ENCODE data around the gene CSRNP3. TPM values are rescaled to one million over a fixed set of nuclear protein-coding genes. Genes with fewer than 3 reads are reported as not detected.

The CSRNP3 gene
- polyA plus RNA-seq (2013, experiment 1 of 2; ENCODE audit: insufficient read length) = 0.20 TPM
- polyA plus RNA-seq (2013, experiment 2 of 2; ENCODE audit: insufficient read length) = 0.53 TPM

GRCh38 chr2:165469417-165469816, at the start of gene CSRNP3:
CSRNP3 (plus strand) TSS chr2:165469698; CDS start chr2:165595066, 125,368 bp downstream.
- peak; percentile 79 for DNase-seq

- DNase-seq = no peak
These were observed 49.3 kb upstream of the CSRNP3 start for GRCh38 chr2:165420231-165420630.

- no peak for DNase-seq
These were observed 46.4 kb upstream of the CSRNP3 start for GRCh38 chr2:165423081-165423480.

DNA sequence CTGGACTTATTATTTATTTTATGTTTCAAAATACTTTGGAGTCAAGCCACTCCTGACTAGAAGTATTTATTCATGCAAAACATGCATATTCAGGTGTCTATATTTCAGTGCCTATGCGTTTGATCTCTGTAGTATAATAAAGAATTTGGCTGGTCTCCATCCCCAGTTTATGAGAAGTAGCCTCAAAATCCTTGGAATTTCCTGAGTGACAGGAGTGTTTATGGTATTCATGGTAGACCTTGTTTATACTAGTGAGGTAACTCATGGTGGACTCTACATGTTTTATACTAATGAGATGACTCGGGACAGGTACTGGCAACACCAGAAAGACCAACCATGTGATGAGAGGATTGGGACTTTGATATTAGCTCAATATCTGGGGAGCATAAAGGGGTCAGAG, 43.9 kb upstream of the CSRNP3 start:
- no peak for DNase-seq

DNA sequence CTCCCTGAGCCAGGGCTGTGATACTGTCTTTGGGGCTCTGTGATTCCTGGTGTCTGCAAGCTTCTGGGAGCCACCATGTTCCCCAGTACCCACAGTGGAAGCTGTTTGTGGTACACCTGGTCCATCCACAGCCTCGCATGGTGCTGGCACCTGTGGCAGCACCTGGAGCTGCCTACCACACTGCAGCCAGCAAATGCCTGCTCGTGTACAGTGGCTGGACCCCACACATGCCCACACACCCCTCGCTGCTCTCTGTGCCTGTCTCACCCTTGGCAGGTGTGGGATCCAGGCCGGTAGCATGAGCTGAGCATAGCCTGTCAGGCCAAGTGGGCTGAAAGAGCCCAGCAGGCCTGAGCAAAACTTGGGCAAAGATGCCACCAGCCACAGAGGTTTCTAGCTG, 41.8 kb upstream of the CSRNP3 start:
- DNase-seq = no peak

- DNase-seq = peak; percentile 10
These were observed 40.6 kb upstream of the CSRNP3 start for GRCh38 chr2:165428926-165429325.

GRCh38 chr2:165431014-165431413, 38.5 kb upstream of the CSRNP3 start:
- no peak for DNase-seq

DNA sequence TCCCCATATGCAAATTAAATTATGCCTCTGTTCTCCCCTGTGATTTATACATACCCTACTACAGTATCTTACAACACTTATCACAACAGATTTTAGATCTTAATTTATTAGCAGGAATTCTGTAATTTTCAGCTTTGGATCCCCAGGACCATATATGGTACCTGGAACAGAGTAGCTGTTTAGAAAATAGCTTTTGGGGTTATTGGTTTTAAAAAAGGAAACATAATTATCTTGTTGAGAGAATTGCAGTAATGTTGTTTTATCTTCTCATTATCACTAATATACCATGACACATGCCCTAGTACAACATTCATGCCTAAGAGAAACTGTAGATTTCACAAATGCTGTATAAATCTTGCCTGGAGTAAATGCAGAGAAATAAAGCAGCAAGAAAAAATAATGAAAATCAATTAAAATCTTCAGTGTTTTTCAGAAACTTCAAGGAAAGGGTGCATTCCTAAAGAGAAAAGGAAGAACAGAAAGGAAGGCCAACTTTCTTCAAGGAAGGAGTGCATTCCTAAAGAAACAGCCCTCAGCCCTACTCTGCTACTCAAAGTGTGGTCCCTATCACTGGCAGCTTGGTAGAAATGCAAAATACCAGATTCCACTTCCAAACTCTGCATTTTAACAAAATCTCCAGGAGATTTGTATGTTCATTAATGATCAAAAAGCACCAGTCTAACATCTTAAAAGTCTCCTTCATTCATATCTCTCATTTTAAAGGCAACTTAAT, 37.1 kb upstream of the CSRNP3 start:
- no peak for DNase-seq

- no peak for DNase-seq
These were observed 34.5 kb upstream of the CSRNP3 start for GRCh38 chr2:165434865-165435496.

DNA sequence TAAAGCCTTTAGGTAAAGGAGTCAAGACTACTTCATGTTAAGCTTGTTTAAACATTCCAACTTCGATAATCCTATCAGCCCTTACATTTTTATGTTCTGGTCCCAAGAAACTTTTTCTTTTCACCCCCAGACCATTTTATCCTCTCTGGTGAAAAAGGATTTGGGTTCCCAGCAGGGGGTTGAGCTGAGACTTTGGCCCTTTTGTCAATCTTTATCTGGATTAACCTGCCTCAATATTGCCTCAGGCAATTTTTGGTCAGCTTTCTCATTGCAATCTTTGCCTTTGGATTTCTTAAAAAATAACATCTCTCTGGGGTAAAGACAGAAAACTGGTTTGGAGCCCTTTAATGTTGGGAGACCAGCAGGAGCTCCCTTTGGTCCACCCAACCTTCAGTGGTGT, 33.9 kb upstream of the CSRNP3 start:
- no peak for DNase-seq

GRCh38 chr2:165436559-165436958, 32.9 kb upstream of the CSRNP3 start:
- no peak for DNase-seq

- peak; percentile 80 for DNase-seq
These were observed 29.1 kb upstream of the CSRNP3 start for GRCh38 chr2:165440367-165440766.

DNA sequence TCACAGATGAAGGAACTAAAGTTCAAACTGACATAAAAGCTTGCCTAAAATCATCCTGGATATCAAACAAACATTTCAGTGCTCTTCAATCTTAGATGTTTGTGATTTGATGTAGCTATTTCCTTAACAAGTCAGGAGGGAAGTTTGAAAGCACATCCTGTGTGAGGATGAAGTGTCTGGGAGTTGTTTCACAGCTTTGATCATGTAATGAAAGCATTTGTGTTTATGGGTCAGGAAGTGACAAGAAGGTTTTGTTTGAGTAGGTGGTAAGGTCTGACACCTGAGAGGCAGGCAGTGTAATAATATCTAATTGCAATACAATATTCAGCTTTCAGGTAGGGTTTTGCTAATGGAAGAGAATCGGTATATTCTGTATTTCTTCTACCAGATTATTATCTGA, 26.0 kb upstream of the CSRNP3 start:
- no peak for DNase-seq

DNA sequence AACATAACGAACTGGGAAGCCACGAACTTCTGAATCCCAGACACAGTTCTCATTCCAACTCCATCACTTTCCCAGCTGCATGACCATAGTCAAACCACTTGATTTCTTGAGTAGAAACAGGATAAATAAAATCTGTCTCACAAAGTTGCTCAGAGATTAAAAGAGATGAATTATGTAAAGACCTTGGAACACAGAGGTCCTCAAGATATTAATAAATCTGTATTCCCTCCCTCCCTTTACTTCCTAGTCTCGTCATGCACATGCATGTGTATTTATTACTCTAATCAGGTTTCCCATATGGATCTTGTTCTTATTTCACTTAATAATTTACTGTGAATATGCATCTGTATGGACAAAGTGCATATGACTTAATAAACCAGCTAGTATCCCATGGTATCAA, 21.1 kb upstream of the CSRNP3 start:
- DNase-seq = no peak

GRCh38 chr2:165450156-165450555, 19.3 kb upstream of the CSRNP3 start:
- DNase-seq = no peak

DNA sequence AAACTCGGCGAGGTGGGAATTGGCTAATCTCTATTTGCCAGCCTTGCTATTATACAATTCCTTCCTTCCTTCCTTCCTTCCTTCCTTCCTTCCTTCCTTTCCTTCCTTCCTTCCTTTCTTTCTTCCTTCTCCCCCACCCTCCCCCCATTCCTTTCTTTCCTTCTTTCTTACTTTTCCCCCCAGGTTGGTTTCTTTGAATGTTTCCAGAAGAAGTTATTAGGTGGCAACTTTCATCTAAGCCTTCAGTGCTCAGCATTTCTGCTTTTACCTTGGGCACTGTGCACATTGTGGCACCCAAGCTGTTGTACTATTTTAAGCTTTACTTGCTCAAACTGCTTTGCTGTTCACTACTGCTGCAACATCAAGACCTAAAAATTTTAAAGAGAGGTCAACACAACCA, 17.2 kb upstream of the CSRNP3 start:
- no peak for DNase-seq

GRCh38 chr2:165453561-165454094, 15.9 kb upstream of the CSRNP3 start:
- no peak for DNase-seq

GRCh38 chr2:165454905-165455304, 14.6 kb upstream of the CSRNP3 start:
- no peak for DNase-seq

GRCh38 chr2:165456027-165456426, 13.5 kb upstream of the CSRNP3 start:
- no peak for DNase-seq

GRCh38 chr2:165462443-165462842, 7.1 kb upstream of the CSRNP3 start:
- DNase-seq = no peak

DNA sequence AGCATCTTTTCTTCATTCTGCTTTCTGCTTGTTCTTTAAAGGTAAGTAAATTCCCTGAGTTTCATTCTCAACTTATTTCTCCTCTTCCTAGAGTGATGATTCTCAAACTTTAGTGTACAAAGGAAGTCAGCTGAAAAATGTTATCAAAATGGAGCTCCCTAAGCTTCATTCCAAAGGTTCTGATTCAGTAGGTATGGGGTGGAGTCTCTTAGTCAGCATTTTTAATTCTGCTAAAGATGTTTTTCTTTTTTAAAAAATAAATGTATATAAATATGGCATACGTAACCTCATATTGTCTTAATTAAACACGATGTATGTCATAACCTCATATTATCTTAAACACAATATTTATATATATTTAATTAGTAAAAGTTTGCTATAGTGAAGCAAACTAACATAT, 3.1 kb upstream of the CSRNP3 start:
- no peak for DNase-seq

DNA sequence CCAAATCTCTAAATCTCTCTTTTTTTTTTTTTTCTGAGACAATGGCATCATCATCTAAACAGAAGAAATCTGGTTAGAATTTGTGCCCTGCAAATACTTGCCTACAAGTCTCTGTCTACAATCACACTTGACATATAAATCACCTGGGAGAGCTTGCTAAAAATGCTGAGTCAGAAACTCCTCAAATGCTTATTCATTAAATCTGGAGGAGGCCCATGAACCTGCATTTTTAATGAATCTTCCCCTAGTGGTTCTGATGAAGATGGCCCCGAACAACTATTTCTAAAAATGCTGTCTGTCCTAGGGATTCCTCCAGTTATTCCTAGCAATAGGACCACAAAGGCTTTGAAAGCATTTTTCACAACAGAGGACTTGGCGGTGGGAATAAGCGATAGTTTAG, 1.6 kb upstream of the CSRNP3 start:
- no peak for DNase-seq

DNA sequence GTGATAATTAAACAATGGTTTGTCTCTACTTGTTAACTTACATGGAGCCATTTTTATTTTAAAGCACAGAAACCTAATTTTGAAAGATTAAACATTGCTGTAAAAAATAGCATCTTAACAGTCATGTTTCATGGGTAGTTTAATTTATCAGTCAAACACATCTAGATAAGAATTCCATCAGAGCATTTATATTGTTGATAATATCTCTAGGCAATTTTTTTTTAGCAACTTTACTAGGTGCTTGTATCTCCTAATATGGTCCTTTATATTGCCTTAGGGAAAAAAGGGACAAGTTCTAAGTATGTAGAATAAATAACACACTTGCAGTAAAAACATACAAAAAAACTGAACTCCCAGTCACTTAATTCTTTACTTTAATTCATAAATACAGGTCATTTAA, 863 bp downstream of the CSRNP3 start:
- no peak for DNase-seq

DNA sequence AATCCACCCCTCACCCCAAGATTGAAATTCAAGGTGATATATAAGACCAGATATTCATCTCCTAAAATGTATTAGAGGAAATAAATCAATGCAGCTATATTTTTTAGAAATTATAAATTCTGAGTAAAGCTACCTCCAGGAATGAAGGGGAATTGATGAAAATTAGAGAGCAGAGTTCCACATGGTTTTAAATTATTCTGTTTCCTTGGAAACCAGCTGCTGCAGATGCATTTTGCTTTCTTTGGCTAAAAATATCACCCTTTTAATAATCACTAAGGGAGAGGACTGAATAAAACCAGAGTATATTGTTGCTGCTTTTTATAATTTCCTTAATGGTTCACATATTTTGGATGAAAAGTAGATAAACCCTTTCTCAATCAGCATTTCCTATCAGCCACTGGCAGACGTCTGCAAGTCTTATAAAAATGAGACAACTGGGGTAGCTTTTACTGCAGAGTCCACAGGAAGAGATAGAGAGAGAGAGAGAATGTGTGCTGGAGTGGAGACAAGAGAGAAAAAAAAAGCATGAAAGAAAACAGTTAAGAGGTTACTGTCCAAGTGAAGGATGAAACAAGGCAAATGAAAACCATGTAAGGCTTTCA, 2.0 kb downstream of the CSRNP3 start:
- DNase-seq = no peak

Data from fibroblast of skin of scalp (primary cell).